Measurements from ENCODE around the gene GARNL3. TPM values are rescaled to one million over a fixed set of nuclear protein-coding genes. Genes with fewer than 3 reads are reported as not detected.

GARNL3 gene
- polyA plus RNA-seq, 1 donor from 2014 or later = 20.0 TPM

DNA sequence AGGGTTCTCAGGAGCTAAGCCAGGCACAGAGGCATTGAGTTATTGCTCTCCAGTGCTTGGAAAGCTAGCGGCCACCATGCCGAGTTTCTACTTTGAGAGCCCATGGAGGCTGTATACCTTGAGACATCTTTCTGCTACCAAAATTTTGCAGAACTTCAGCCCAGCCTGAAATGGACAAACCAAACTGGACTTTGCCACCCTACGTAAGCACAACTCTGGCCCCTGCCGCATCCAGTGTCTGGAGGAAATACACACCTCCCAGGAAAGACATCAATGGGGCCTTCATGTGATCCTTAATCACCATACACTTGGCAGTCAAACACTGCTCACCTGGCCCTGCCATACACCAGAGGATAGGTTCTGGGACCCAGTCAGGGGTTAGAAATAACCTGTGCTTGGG is 27.8 kb downstream of the GARNL3 start:
- TF ChIP-seq EP300 (conservative IDR thresholded peaks at IDR 0.05; ENCODE audit: poor library complexity, severe bottlenecking) (no peak), EZH2 (IDR thresholded peaks at IDR 0.05; ENCODE audit: borderline replicate concordance, insufficient read depth, low read length, poor library complexity, severe bottlenecking) (no peak), RAD21 (conservative IDR thresholded peaks at IDR 0.05) (no peak), MXI1 (conservative IDR thresholded peaks at IDR 0.05; ENCODE audit: poor library complexity, severe bottlenecking) (no peak), SMC3 (conservative IDR thresholded peaks at IDR 0.05; ENCODE audit: poor library complexity) (no peak), TAF1 (IDR thresholded peaks at IDR 0.05; ENCODE audit: low read depth) (no peak), POLR2AphosphoS5 (IDR thresholded peaks at IDR 0.05) (no peak)
- TF ChIP-seq, protein P1, sequence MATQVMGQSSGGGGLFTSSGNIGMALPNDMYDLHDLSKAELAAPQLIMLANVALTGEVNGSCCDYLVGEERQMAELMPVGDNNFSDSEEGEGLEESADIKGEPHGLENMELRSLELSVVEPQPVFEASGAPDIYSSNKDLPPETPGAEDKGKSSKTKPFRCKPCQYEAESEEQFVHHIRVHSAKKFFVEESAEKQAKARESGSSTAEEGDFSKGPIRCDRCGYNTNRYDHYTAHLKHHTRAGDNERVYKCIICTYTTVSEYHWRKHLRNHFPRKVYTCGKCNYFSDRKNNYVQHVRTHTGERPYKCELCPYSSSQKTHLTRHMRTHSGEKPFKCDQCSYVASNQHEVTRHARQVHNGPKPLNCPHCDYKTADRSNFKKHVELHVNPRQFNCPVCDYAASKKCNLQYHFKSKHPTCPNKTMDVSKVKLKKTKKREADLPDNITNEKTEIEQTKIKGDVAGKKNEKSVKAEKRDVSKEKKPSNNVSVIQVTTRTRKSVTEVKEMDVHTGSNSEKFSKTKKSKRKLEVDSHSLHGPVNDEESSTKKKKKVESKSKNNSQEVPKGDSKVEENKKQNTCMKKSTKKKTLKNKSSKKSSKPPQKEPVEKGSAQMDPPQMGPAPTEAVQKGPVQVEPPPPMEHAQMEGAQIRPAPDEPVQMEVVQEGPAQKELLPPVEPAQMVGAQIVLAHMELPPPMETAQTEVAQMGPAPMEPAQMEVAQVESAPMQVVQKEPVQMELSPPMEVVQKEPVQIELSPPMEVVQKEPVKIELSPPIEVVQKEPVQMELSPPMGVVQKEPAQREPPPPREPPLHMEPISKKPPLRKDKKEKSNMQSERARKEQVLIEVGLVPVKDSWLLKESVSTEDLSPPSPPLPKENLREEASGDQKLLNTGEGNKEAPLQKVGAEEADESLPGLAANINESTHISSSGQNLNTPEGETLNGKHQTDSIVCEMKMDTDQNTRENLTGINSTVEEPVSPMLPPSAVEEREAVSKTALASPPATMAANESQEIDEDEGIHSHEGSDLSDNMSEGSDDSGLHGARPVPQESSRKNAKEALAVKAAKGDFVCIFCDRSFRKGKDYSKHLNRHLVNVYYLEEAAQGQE (IDR thresholded peaks at IDR 0.05; ENCODE audit: borderline replicate concordance) = no peak
- TF ChIP-seq, protein P2, sequence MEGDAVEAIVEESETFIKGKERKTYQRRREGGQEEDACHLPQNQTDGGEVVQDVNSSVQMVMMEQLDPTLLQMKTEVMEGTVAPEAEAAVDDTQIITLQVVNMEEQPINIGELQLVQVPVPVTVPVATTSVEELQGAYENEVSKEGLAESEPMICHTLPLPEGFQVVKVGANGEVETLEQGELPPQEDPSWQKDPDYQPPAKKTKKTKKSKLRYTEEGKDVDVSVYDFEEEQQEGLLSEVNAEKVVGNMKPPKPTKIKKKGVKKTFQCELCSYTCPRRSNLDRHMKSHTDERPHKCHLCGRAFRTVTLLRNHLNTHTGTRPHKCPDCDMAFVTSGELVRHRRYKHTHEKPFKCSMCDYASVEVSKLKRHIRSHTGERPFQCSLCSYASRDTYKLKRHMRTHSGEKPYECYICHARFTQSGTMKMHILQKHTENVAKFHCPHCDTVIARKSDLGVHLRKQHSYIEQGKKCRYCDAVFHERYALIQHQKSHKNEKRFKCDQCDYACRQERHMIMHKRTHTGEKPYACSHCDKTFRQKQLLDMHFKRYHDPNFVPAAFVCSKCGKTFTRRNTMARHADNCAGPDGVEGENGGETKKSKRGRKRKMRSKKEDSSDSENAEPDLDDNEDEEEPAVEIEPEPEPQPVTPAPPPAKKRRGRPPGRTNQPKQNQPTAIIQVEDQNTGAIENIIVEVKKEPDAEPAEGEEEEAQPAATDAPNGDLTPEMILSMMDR (IDR thresholded peaks at IDR 0.05; ENCODE audit: poor library complexity, severe bottlenecking) = no peak
- Histone ChIP-seq H4K20me1 (ENCODE audit: insufficient read depth) (no peaks in the 10 kb centered on the region), H3K4me2 (ENCODE audit: low read length) (no peak overlapping the region), H3K36me3 (ENCODE audit: insufficient read depth, low read length) (no peaks in the 10 kb centered on the region), H3K27ac (ENCODE audit: low read length) (no peak overlapping the region), H3K9ac (ENCODE audit: low read length) (no peak overlapping the region), H3K27me3 (ENCODE audit: insufficient read depth, low read depth, low read length) (no peaks in the 10 kb centered on the region), H3K9me2 (ENCODE audit: insufficient read depth, low read length) (no peaks in the 10 kb centered on the region), H2AFZ (ENCODE audit: low read depth, low read length) (no peak overlapping the region), H3K9me3 (ENCODE audit: low read length) (no peaks in the 10 kb centered on the region), H3K4me3 (ENCODE audit: low read length) (no peak overlapping the region), H3F3A (ENCODE audit: insufficient read depth, low read length, poor library complexity, severe bottlenecking) (no peaks in the 10 kb centered on the region), H3K79me2 (replicated peaks; ENCODE audit: insufficient read depth, low read length) (no peaks in the 10 kb centered on the region)

DNA sequence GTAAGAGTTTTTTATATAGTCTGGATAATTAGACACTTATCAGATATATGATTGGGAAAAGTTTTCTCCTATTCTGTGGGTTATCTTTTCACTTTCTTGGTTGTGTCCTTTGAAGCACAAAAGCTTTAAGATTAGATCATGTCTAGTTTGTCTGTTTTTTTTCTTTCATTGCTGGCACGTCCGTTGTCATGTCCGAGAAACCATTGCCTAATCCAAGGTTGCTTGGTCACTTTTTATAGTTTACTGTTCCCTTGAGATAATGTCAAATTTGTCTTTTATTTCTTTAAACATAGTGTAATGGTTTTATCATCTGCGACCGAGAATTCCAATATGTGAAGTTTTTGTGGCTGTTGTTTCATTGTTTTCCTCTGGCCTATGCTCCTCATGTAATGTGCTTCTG is 28.8 kb downstream of the GARNL3 start:
- Histone ChIP-seq H3K36me3 (ENCODE audit: insufficient read depth, low read length) (no peaks in the 10 kb centered on the region), H3K9me2 (ENCODE audit: insufficient read depth, low read length) (no peaks in the 10 kb centered on the region), H4K20me1 (ENCODE audit: insufficient read depth) (no peaks in the 10 kb centered on the region), H3K4me2 (ENCODE audit: low read length) (no peak overlapping the region), H3K9me3 (ENCODE audit: low read length) (no peaks in the 10 kb centered on the region), H3K4me3 (ENCODE audit: low read length) (no peak overlapping the region), H3F3A (ENCODE audit: insufficient read depth, low read length, poor library complexity, severe bottlenecking) (no peaks in the 10 kb centered on the region), H3K27ac (ENCODE audit: low read length) (no peak overlapping the region), H3K79me2 (replicated peaks; ENCODE audit: insufficient read depth, low read length) (no peaks in the 10 kb centered on the region), H3K27me3 (ENCODE audit: insufficient read depth, low read depth, low read length) (no peaks in the 10 kb centered on the region), H2AFZ (ENCODE audit: low read depth, low read length) (no peak overlapping the region), H3K9ac (ENCODE audit: low read length) (no peak overlapping the region)
- TF ChIP-seq TAF1 (IDR thresholded peaks at IDR 0.05; ENCODE audit: low read depth) (no peak), EP300 (conservative IDR thresholded peaks at IDR 0.05; ENCODE audit: poor library complexity, severe bottlenecking) (no peak), RAD21 (conservative IDR thresholded peaks at IDR 0.05) (no peak), EZH2 (IDR thresholded peaks at IDR 0.05; ENCODE audit: borderline replicate concordance, insufficient read depth, low read length, poor library complexity, severe bottlenecking) (no peak), MXI1 (conservative IDR thresholded peaks at IDR 0.05; ENCODE audit: poor library complexity, severe bottlenecking) (no peak), SMC3 (conservative IDR thresholded peaks at IDR 0.05; ENCODE audit: poor library complexity) (no peak), POLR2AphosphoS5 (IDR thresholded peaks at IDR 0.05) (no peak)
- TF ChIP-seq, protein P2 (IDR thresholded peaks at IDR 0.05; ENCODE audit: poor library complexity, severe bottlenecking) = no peak
- TF ChIP-seq, protein P1 (IDR thresholded peaks at IDR 0.05; ENCODE audit: borderline replicate concordance) = no peak

Data from neural cell (in vitro differentiated cells).